Stomach (tissue), 4 donors: ENCODE results near the gene KIF2A.

Experiments
- CTCF ChIP-seq, 7 experiments: fragments of 450-650 bp in 4 of 7; fragments of 200-600 bp in 3 of 7; sonication (generic) in 3 of 7; IDR thresholded peaks; one replicate each; pipeline ENCODE4 v1.5.1; 2016 to 2019; ENCODE audit warnings: antibody characterized with exemption in 7 of 7, control low read depth in 2 of 7, mild to moderate bottlenecking in 1 of 7
- EP300 ChIP-seq: sonication (generic); formaldehyde crosslinking; IDR thresholded peaks from one replicate; pipeline ENCODE4 v1.6.1; 2017; ENCODE audit warnings: antibody characterized with exemption
- POLR2A ChIP-seq, 4 donors: fragments of 450-650 bp; IDR thresholded peaks; one replicate each; pipeline ENCODE4 v1.6.1; 2016; ENCODE audit warnings: antibody characterized with exemption in 4 of 4, control low read depth in 2 of 4, mild to moderate bottlenecking in 1 of 4, moderate library complexity in 1 of 4
- POLR2AphosphoS5 ChIP-seq, 3 donors: sonication (generic); formaldehyde crosslinking; IDR thresholded peaks; one replicate each; pipeline ENCODE4 v1.6.1; 2016; ENCODE audit warnings: antibody characterized with exemption in 3 of 3

DNA sequence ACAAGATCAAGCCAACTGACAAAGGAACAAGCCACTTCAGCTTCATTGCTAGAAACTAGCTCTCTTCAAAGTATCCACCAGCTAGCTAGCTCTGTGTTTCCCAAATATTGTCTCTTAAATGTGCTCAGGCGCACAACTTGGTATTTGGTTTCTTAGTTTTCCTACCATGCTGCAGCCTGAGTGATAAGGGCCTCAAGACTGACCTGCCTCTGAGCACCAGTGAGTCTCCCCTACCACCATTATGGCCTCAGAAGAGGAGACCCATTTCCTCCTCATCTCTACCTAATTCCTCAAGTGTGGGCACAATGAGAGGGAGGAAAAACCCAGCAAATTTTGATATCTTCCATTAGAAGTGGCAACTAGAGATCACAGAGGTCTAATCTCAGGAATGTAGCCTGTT, 34.6 kb upstream of the KIF2A start:
- TF ChIP-seq CTCF (IDR thresholded peaks at IDR 0.05): no peak
- no peak for TF ChIP-seq POLR2A (IDR thresholded peaks at IDR 0.05)
- no peak for TF ChIP-seq POLR2AphosphoS5 (IDR thresholded peaks at IDR 0.05)
- no peak for TF ChIP-seq EP300
